ENCODE data around the gene CATSPER1. TPM values are rescaled to one million over a fixed set of nuclear protein-coding genes. Genes with fewer than 3 reads are reported as not detected.
"Not testable (repeated sequence)": the region's sequence is repeated elsewhere in the genome, so short reads cannot be mapped to it uniquely, and the experiment has no call there.

Gene CATSPER1
- total RNA-seq, 1 donor from 2014 or later, result 0.51 TPM

- DNase-seq (ENCODE audit: low spot score), result peak; percentile 99
Measured at GRCh38 chr11:66051766-66052663, 25.7 kb upstream of the CATSPER1 start, which contains the start of gene SF3B2. Gene SF3B2 (plus strand): TSS chr11:66052364. CDS start chr11:66052385, 21 bp downstream.

DNA sequence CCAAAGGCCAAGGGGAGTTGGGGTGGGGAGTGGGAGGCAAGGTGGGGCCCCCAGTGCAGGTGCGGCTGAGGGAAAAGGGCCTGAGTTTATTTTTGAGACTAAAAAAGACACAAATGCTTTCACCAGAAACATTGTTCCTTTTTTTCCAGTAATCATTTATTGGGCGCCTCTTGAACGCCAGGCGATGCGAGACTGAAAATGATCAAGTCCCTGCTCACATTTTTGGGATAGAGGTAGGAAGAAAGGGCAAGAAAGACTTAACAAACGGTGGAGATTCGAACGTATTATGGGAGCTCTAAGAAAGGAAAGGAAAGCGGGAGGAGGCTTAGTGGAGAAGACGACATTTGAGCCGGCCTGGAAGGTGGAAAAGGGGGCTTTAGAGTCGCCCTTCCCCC, 25.1 kb upstream of the CATSPER1 start:
- no peak for DNase-seq (ENCODE audit: low spot score)

- no peak for DNase-seq (ENCODE audit: low spot score)
Measured at GRCh38 chr11:66050581-66051231, 24.4 kb upstream of the CATSPER1 start.

DNA sequence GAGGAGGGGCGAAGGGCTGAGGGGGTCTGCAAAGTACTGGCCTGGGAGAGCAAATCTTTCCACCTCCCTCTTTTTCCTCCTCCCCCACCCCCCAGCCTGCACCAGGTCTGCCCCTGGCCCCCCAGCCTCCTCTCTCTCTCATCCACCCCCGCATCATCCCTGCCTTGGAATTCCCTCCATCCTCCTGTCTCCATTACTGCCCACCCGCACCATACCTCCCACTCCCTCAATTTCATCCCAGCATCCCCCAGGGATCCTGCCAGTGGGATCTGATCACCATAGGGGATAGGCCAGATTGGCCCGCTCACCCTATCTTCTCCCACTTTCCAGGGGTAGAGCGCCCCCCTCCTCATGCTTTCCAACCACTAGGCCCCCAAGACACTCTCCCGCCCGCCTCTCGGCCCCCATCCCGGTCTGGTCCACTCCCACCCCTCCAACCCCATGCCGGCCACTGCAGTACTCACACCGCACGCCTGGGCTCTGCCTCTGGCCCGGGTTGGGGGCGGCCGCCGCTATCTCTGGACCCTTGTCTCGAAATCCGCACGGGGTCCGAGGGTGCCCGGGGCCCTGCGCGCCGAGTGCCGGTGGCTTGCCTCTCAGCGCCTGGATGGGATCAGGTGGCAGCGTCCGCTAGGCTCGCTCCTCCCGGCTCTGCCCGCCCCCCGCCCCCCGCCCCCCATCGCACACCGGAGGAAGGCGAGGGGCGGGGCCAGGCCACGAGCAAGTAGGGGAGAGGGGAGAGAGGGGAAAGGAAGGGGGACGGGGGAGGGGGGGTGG, 22.5 kb upstream of the CATSPER1 start, which contains the start of gene GAL3ST3:
Gene GAL3ST3, minus strand, starts transcription at position 615 of the 777 bp plus-strand sequence. CDS start 3,746 bp downstream, outside the sequence.
- no peak for DNase-seq (ENCODE audit: low spot score)

- DNase-seq (ENCODE audit: low spot score), result no peak
Measured at GRCh38 chr11:66047541-66048365, 21.5 kb upstream of the CATSPER1 start.

DNA sequence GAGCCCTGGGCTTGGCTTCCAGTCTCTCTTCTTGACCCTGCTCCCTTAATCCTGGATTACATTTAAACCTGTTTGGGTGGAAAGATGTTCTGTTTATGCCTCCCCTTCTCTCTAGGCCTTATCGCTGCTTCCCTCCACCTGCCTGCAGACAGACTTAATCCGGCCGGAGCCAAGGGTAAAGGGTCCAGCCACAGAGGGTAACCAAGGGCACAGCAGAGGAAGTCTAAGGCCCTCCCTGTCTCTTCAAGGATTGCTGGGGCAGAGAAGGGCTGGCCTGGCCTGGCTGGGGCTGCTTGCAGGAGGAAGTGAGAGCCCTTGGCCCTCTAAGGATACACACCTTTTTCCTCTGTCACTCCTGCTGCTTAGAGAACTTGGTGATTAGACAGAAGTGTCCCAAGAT, 20.6 kb upstream of the CATSPER1 start:
- DNase-seq (ENCODE audit: low spot score), result no peak

GRCh38 chr11:66045177-66045639, 18.9 kb upstream of the CATSPER1 start:
- DNase-seq (ENCODE audit: low spot score), result peak; percentile 92

DNA sequence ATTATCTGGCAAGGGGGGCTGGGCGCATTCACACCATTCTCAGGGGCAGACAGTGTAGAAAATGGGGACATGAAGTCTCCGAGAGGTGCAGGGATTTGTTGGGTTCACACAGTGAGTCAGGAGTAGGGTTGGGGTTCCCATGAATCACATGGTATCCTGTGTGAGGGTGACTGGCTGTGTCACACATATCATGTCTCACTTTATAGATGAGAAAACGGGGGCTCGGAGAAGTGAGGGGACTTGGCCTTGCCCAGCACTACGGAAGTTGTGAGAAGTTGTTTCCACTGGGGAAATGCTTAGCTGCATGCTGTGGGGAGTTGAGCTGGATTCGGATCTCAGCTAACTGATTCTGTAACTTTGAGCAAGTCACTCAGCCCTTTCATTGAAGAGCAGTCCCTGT, 18.5 kb upstream of the CATSPER1 start:
- no peak for DNase-seq (ENCODE audit: low spot score)

GRCh38 chr11:66042996-66043906, 17.0 kb upstream of the CATSPER1 start:
- DNase-seq (ENCODE audit: low spot score), result no peak

GRCh38 chr11:66042227-66042995, 16.1 kb upstream of the CATSPER1 start:
- DNase-seq (ENCODE audit: low spot score), result no peak

DNA sequence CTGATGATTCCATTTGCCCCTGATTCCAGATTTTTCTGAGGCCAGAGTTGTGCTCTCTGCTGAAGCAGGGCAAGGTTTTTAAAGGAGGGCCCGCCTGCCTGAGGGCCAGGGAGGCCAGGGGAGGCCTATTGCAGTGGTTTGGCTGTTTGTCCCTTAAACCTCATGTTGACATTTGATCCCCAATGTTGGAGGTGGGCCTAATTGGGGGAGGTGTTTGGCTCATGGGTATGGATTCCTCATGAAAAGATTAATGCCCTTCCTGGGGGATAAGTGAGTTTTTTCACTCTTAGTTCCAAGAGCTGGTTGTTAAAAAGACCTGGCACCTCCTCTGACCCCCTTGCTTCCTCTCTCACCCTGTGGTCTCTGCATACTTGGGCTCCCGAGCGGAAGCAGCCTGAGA, 13.5 kb upstream of the CATSPER1 start:
- DNase-seq (ENCODE audit: low spot score), result no peak

DNA sequence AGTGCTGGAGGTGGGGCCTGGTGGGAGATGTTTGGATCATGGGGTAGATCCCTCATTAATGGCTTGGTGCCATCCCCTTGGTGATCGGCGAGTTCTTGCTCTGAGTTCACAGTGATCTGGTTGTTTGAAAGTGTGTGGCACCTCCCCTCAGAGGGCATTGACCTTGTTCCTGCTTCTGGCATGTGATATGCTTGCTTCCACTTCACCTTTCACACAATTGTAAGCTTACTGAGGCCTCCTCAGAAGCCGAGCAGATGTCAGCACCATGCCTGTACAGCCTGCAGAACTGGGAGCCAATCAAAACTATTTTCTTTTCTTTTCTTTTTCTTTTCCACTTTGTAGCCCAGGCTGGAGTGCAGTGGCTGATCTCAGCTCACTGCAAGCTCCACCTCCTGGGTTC, 11.0 kb upstream of the CATSPER1 start:
- DNase-seq (ENCODE audit: low spot score), result no peak

DNA sequence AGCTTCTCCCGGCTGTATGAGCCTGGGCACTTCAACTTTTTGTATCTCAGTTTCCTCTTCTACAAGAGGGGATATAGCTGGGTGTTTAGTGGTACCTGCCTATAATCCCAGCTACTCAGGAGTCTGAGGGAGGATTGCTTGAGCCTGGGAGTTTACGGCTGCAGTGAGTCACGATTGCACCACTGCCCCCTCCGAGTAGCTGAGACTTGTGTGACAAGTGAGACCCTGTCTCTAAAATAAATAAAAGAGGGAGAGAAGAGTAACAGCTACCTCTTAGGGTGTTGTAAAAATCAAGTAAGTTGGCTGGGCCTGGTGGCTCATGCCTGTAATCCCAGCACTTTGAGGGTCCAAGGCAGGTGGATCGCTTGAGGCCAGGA, 10.0 kb upstream of the CATSPER1 start:
- DNase-seq (ENCODE audit: low spot score), result no peak

DNA sequence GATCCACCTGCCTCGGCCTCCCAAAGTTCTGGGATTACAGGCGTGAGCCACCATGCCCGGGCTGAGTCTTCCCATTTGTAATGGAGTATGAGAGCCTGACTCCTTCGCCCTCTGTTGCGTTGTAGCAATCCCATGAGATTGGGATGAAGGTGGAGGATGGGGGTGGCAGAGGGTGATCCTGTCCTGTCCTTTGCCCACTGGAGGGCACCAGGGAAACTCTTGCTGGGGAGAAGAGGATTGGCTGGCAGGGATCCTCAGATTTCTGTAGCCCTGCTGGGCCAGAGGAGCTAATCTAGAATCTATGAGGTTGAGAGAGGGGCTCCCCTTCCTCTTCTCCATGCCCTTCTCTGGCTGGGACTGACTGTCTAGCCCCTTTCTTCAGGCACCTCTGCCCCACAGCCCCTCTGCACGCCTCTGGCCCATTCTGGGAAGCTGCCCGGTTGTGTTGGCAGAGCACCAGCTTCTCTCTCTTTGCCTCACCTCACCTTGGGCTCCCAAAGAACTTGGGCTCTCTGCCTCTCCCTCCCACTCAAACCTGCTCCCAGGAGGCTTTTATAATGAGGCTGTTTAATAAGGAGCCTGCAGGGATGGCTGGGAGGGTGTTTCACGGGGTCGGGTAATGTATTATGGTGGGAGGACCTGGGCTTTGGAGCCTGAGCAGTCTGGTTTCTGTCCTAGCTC, 9.5 kb upstream of the CATSPER1 start:
- no peak for DNase-seq (ENCODE audit: low spot score)

GRCh38 chr11:66032957-66033735, 6.9 kb upstream of the CATSPER1 start:
- no peak for DNase-seq (ENCODE audit: low spot score)

DNA sequence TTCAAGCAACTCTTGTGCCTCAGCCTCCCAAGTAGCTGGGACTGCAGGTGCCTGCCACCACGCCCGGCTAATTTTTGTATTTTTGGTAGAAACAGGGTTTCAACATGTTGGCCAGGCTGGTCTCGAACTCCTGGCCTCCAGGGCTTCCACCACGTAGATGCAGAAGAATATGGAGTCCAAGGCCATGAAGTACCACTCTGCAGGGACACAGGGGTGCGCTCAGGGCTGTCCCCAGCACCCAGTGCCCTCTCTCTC, 3.2 kb downstream of the CATSPER1 start:
- DNase-seq (ENCODE audit: low spot score), result not testable (repeated sequence)

DNA sequence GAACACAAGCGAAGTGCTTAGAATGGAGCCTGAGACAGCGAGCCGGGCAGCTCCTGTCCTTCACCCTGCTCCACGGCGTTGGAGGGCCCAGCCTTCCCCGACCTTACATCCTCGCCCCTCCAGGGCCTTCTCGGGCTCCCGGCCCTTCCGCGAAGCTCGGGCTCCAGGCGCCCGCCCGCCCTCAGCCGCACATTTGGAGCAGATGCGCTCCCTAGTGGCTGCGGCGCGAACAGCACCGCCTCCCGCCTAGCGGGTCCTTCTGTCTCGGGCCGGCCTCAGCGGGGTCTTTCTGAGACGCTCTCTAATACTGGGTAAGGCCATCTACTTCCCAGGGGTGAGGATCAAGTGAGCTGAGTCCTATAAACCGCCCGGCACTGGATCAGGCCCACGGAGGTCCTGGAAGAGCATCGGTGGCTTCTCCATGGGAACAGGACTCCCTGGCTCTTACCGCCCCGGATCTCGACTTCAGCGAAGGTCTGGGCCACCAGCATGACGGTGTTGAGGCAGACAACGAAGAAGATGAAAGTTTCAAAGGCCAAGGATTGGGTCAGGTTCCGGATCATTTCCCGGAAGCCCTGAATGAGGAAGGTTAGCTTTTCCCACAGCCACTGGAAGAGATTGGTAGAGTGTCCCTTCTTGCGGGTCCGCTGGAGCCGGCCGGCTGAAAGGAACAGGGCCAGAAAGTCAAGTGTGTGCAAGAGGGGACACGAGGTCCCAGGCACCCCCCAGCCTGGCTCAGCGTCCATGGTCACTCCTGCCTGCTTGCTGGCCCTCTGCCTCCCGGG, 3.7 kb downstream of the CATSPER1 start:
- DNase-seq (ENCODE audit: low spot score), result no peak
